Pancreas (tissue), 10 donors: ENCODE results near the gene SIDT1. TPM values are rescaled to one million over a fixed set of nuclear protein-coding genes. Genes with fewer than 3 reads are reported as not detected.

Experiments used
- ATAC-seq, 4 donors: fragments of 200-7000 bp; cut with Tn5 transposase; one replicate each; pipeline versions ENCODE4 v1.8.0 to v1.9.1; 2020; ENCODE audit warnings: mild to moderate bottlenecking in 4 of 4, moderate library complexity in 4 of 4
- DNase-seq, 6 donors: peaks; one replicate each; pipeline ENCODE4 v3.0.0-alpha.2; 2020
- FAIRE-seq: peaks from 2 replicates; lab custom pipeline; 2012; peaks lifted over from hg19 to GRCh38; lab: Jason Lieb, UNC
- H3K27ac ChIP-seq, 4 donors: fragments of 200-600 bp; sonication (generic); 1 replicate in 3 of 4; 2 replicates in 1 of 4; pipeline versions ENCODE4 v1.5.0 to v1.8.0; 2020
- H3K27me3 ChIP-seq, 4 donors: fragments of 200-600 bp; one replicate each; pipeline ENCODE4 v1.8.0; 2021
- H3K36me3 ChIP-seq, 3 donors: fragments of 200-600 bp; sonication (generic) in 1 of 3; one replicate each; pipeline versions ENCODE4 v1.5.0 to v1.8.0; 2020 to 2021
- H3K4me1 ChIP-seq, 3 donors: fragments of 200-600 bp; one replicate each; pipeline ENCODE4 v1.8.0; 2021
- H3K4me3 ChIP-seq, 4 donors: fragments of 200-600 bp; sonication (generic) in 2 of 4; one replicate each; pipeline versions ENCODE4 v1.5.0 to v1.8.0; 2020 to 2021
- H3K9me3 ChIP-seq, 4 donors: fragments of 200-600 bp; one replicate each; pipeline ENCODE4 v1.8.0; 2021
- WGBS, 2 donors: extraction: QIAGEN DNeasy Blood & Tissue Kit; methylation state at CpG; one replicate each; pipeline ENCODE4 v1.1.7; 2013; 5-methylcytosine and 5-hydroxymethylcytosine counted together
- intact Hi-C, 3 donors: fragments of 100-400 bp; cut with DNase I; formaldehyde crosslinking; loops; one replicate each; pipeline versions ENCODE4 v1.11.1 to v1.14.2; 2022
- polyA plus RNA-seq, 2 donors: library from polyadenylated mRNA; stranded (reverse); fragments of 200-250 nt; gene quantifications; one replicate each; pipeline ENCODE4 v1.2.3, GENCODE V29; 2013
- total RNA-seq, 6 donors: library from RNA; stranded (reverse); fragmentation: NEBNext Ultra II Directional in 4 of 6; extraction: Animal tissue kit (Norgen Biotek cat#: 25700) in 4 of 6; gene quantifications; one replicate each; pipeline versions ENCODE4 v1.2.1 to v1.2.4, GENCODE V29; 2021 to 2023
- TF ChIP-seq, protein P1 (sequence below), 4 donors: fragments of 200-600 bp; sonication (generic) in 3 of 4; IDR thresholded peaks; one replicate each; pipeline versions ENCODE4 v1.5.0 to v1.8.0; 2021; ENCODE audit warnings: antibody characterized with exemption in 4 of 4
- donor health status: healthy with polysubstance abuse.
- donor health status: DM: no; HTN: no; CAD: no; lungs with moderate emphysema.
- donor health status: DM: no; HTN: no; CAD: no.
- donor health status: control.
- donor health status: control.
- donor health status: Bipolar disorder and iron deficiency.
- donor health status: DM: yes; HTN: yes; CAD: no.
- donor health status: DM: no; HTN: no; CAD: no.
- donor health status: DM: no; HTN: no; CAD: no.
- donor health status: DM: yes; HTN: yes; CAD: no.

The SIDT1 gene
- total and polyA plus RNA-seq, 8 donors, result 0.28 to 2.6 (median 1.0) TPM

DNA sequence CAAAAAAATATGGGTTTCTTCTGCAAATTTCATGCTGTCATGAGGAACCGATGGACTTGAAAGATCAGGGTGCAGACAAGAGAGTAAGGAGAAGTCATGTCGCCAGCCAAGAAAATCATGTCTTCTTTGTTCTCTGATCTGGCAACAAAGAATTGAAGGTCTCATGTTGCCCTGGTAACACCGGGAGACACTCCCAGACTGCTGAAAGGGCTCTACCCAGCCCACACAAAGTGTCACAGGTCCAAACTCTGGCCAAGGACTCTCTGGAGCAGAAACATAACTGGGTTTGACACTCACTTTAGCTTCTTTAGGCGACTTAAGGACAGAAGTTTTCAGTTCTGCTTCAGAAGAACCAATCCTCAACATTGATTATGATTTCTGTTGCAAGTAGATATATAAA is 42.9 kb downstream of the SIDT1 start:
- H3K4me3 ChIP-seq, result no peak overlapping the region
- no peak for DNase-seq
- no peak for FAIRE-seq
- H3K27ac ChIP-seq, result no peak overlapping the region
- no peaks in the 10 kb centered on the region for H3K27me3 ChIP-seq
- no peaks in the 10 kb centered on the region for H3K4me1 ChIP-seq
- ATAC-seq, result no peak
- intact Hi-C loops, result loop anchor here in 1 of 3 donors (10.0 kb wide), 1 partner anchor 80 kb away; no protein-coding TSS in a partner anchor
- H3K9me3 ChIP-seq, result no peaks in the 10 kb centered on the region
- no peaks in the 10 kb centered on the region for H3K36me3 ChIP-seq
- WGBS, 2 donors, result 35 to 43% methylated on average over 4 of the region's 4 CpGs
- TF ChIP-seq, protein P1, sequence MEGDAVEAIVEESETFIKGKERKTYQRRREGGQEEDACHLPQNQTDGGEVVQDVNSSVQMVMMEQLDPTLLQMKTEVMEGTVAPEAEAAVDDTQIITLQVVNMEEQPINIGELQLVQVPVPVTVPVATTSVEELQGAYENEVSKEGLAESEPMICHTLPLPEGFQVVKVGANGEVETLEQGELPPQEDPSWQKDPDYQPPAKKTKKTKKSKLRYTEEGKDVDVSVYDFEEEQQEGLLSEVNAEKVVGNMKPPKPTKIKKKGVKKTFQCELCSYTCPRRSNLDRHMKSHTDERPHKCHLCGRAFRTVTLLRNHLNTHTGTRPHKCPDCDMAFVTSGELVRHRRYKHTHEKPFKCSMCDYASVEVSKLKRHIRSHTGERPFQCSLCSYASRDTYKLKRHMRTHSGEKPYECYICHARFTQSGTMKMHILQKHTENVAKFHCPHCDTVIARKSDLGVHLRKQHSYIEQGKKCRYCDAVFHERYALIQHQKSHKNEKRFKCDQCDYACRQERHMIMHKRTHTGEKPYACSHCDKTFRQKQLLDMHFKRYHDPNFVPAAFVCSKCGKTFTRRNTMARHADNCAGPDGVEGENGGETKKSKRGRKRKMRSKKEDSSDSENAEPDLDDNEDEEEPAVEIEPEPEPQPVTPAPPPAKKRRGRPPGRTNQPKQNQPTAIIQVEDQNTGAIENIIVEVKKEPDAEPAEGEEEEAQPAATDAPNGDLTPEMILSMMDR (IDR thresholded peaks at IDR 0.05), result no peak

DNA sequence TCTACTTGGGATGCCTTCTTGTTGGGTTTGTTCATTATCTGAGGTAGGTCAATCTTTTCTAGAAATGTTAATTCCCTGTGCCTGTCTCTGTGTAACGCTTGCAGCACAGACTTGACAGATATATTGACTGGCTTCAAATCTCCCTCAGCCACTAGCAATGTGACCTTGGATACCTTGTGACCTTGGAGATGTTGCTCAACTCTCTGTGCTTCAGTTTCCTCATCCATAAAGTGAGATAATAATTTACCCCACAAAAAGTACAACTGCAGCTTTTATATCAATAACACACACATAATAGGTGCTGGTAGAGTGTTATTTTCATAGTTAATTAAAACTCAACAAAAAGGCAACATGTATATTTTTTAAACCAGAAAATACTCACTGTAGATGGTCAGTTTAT is 52.9 kb downstream of the SIDT1 start:
- no peak overlapping the region for H3K27ac ChIP-seq
- intact Hi-C loops, result no loop called here
- no peak for FAIRE-seq
- DNase-seq, result no peak
- H3K9me3 ChIP-seq, result no peaks in the 10 kb centered on the region
- ATAC-seq, result no peak
- H3K4me3 ChIP-seq, result no peak overlapping the region
- H3K27me3 ChIP-seq, result no peaks in the 10 kb centered on the region
- peaks cover 0 to 7% (median 6%) of the 10 kb centered on the region in 3 donors for H3K4me1 ChIP-seq
- 31 to 61% methylated on average over 1 of the region's 1 CpG for WGBS, 2 donors
- no peaks in the 10 kb centered on the region for H3K36me3 ChIP-seq
- TF ChIP-seq, protein P1 (IDR thresholded peaks at IDR 0.05), result no peak

DNA sequence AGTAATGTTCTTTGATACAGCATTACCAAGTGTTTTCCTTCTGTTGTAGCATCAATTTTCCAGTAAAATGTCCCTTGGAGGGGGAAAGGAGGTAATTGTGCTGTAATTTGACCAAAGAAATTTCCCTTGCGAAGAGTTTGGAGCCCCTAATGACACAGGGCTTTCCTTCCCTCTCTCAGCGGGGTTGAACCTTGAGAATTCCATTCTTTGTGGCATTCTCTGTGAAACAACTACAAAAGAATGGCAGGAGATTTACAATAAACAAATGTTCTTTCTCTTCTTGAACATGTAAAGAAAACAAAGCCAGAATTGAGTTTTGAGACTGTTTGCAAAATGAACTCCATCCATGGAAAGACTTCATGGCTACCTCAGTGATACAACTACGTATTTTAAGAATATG is 53.4 kb downstream of the SIDT1 start:
- Histone ChIP-seq H3K36me3 (no peaks in the 10 kb centered on the region), H3K4me3 (no peak overlapping the region), H3K27ac (no peak overlapping the region), H3K27me3 (no peaks in the 10 kb centered on the region), H3K9me3 (no peaks in the 10 kb centered on the region), H3K4me1 (peaks cover 0 to 7% (median 6%) of the 10 kb centered on the region in 3 donors)
- no peak for FAIRE-seq
- intact Hi-C loops, result no loop called here
- 94 to 95% methylated on average over 3 of the region's 3 CpGs for WGBS, 2 donors
- no peak for DNase-seq
- ATAC-seq, result no peak
- TF ChIP-seq, protein P1 (IDR thresholded peaks at IDR 0.05), result no peak

DNA sequence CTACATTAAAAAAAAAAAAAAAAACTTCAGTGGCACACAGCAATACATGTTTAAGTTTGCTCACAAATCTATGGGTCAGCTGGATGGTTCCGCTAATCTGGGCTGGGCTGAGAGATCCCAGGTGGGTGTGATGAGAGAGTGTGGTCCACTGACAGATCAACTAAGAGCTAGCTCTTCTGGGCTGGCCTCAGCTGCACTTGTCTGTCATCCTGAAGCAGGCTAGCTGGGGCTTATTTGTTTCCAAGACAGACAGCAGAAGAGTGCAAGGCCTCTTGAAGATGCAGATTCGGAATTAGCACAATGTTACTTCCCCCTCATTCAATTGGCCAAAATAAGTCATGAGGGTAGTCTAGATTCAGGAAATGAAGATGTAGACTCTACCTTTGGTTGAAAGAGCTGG is 56.5 kb downstream of the SIDT1 start:
- H3K9me3 ChIP-seq, result no peaks in the 10 kb centered on the region
- peaks cover 0 to 7% (median 6%) of the 10 kb centered on the region in 3 donors for H3K4me1 ChIP-seq
- TF ChIP-seq, protein P1 (IDR thresholded peaks at IDR 0.05), result no peak
- WGBS, 2 donors, result 92 to 100% methylated on average over 2 of the region's 2 CpGs
- H3K27me3 ChIP-seq, result no peaks in the 10 kb centered on the region
- FAIRE-seq (no peak), ATAC-seq (no peak), DNase-seq (no peak)
- no peaks in the 10 kb centered on the region for H3K36me3 ChIP-seq
- no peak overlapping the region for H3K27ac ChIP-seq
- H3K4me3 ChIP-seq, result no peak overlapping the region
- intact Hi-C loops, result no loop called here

DNA sequence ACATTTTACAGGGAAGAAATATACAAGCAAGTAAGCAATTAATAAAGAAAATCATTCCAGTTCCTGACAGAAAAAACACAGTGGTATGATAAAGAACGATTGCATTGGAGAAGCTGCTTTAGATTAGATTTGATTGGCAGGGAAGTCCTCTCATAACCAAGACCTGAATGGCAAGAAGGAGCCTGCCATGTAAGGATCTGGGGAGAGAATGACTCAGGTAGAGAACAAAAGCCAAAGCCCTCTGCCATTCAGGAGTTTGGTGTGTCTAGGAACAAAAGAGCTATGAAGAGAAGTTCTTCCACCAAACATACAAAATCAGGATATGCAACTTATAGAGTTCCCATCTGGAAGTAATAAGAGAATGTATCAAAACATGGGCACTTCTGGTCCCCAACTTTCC is 57.6 kb downstream of the SIDT1 start:
- 15 to 16% methylated on average over 1 of the region's 1 CpG for WGBS, 2 donors
- DNase-seq (no peak), FAIRE-seq (no peak), ATAC-seq (no peak)
- Histone ChIP-seq H3K9me3 (no peaks in the 10 kb centered on the region), H3K4me1 (no peaks in the 10 kb centered on the region), H3K36me3 (no peaks in the 10 kb centered on the region), H3K27ac (no peak overlapping the region), H3K27me3 (no peaks in the 10 kb centered on the region), H3K4me3 (no peak overlapping the region)
- intact Hi-C loops, result no loop called here
- TF ChIP-seq, protein P1 (IDR thresholded peaks at IDR 0.05), result no peak
